GM12875 (cell line): ENCODE data around the gene NR1D2.
"Not testable (repeated sequence)": the region's sequence is repeated elsewhere in the genome, so short reads cannot be mapped to it uniquely, and the experiment has no call there.

Source experiments
- H3K4me3 ChIP-seq: one replicate; pipeline ENCODE4 v1.5.1; 2011; ENCODE audit warnings: low read depth, low read length, control low read depth
- CTCF ChIP-seq: IDR thresholded peaks from 2 replicates; pipeline ENCODE4 v1.5.1; 2011; ENCODE audit warnings: low read depth, mild to moderate bottlenecking, control low read depth, inconsistent platforms, low read length, moderate library complexity, borderline replicate concordance; ENCODE audit not compliant: insufficient read depth

The NR1D2 gene

GRCh38 chr3:24018784-24019570, 73.9 kb downstream of the NR1D2 start:
- TF ChIP-seq CTCF = no peak
- no peak overlapping the region for H3K4me3 ChIP-seq

- H3K4me3 ChIP-seq = no peak overlapping the region
- no peak for TF ChIP-seq CTCF
These were observed 74.5 kb downstream of the NR1D2 start for GRCh38 chr3:24019585-24019984.

GRCh38 chr3:24020036-24020691, 75.1 kb downstream of the NR1D2 start:
- H3K4me3 ChIP-seq = no peak overlapping the region
- no peak for TF ChIP-seq CTCF

GRCh38 chr3:24023197-24023596, 78.1 kb downstream of the NR1D2 start:
- H3K4me3 ChIP-seq = no peak overlapping the region

GRCh38 chr3:24025805-24026204, 80.7 kb downstream of the NR1D2 start:
- no peak overlapping the region for H3K4me3 ChIP-seq
- no peak for TF ChIP-seq CTCF

More at GRCh38 chr3:24023197-24023596, 78.1 kb downstream of the NR1D2 start:
- TF ChIP-seq CTCF = no peak

GRCh38 chr3:24026665-24027064, 81.6 kb downstream of the NR1D2 start:
- H3K4me3 ChIP-seq = not testable (repeated sequence)

GRCh38 chr3:24027946-24028345, 82.9 kb downstream of the NR1D2 start:
- TF ChIP-seq CTCF = no peak

More at GRCh38 chr3:24027946-24028345, 82.9 kb downstream of the NR1D2 start:
- no peak overlapping the region for H3K4me3 ChIP-seq
